ENCODE data around the gene MXD4. TPM values are rescaled to one million over a fixed set of nuclear protein-coding genes. Genes with fewer than 3 reads are reported as not detected.

MXD4 gene
- total RNA-seq, 1 experiment from 2014 or later = 18.9 TPM

DNA sequence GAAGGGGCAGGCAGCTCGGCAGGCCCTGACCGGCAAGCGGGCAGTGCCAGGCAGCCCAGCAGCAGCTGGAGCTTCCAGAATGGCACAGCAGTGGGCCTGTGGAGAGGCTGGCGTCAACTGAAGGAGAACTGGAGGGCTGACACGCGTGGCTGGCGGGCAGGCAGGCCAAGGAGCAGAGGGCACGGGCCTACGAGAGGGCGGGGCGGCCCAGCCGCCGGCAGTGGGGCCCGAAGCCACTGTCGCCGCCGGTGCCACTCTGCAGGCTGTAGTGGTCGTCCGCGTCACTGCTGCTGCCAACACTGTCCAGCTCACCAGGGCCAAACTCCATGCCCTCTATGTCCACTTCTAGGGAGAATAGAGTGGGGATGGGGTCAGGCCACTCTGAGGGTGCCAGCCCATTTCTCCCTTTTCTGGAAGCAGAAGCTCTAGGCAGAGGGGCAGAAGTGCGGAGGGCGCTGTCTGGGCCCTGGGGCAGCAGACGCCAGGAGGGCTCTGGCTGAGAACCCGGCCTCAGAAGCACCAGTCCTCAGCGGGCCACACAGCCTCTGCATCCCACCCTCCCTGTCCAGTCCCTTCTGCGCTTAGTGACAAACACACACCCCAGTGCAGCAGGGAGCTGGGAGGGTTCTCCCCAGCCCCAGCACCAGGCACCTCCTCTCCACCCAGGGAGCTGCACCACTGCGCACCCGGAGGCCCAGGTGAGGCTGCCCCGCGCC is 11.4 kb downstream of the MXD4 start:
- Histone ChIP-seq H3K4me2 (ENCODE audit: low read length) (no peak overlapping the region), H3K9me3 (ENCODE audit: low read length) (no peaks in the 10 kb centered on the region), H3K9ac (ENCODE audit: low read length) (no peak overlapping the region), H4K20me1 (ENCODE audit: low read length) (no peaks in the 10 kb centered on the region), H3K36me3 (ENCODE audit: low read depth, low read length) (no peaks in the 10 kb centered on the region), H3K9me2 (replicated peaks; ENCODE audit: low read length) (no peaks in the 10 kb centered on the region), H3K4me3 (ENCODE audit: low read length) (no peak overlapping the region), H3K4me1 (ENCODE audit: insufficient read depth, low read length) (no peaks in the 10 kb centered on the region), H3K27ac (ENCODE audit: low read length) (no peak overlapping the region), H3K79me2 (ENCODE audit: low read length) (no peaks in the 10 kb centered on the region), H3F3A (ENCODE audit: low read length, unreplicated experiment) (no peaks in the 10 kb centered on the region), H3K27me3 (ENCODE audit: low read length) (no peaks in the 10 kb centered on the region), H2AFZ (ENCODE audit: low read length) (no peak overlapping the region)
- CTCF ChIA-PET = no interaction called here
- intact Hi-C loops (cut with micrococcal nuclease) = no loop called here
- no peak for TF ChIP-seq EZH2phosphoT487 (IDR thresholded peaks at IDR 0.05; ENCODE audit: borderline replicate concordance, low read length)
- TF ChIP-seq EZH2 (IDR thresholded peaks at IDR 0.05; ENCODE audit: low read length, unreplicated experiment) = no peak
- TF ChIP-seq, protein P1, sequence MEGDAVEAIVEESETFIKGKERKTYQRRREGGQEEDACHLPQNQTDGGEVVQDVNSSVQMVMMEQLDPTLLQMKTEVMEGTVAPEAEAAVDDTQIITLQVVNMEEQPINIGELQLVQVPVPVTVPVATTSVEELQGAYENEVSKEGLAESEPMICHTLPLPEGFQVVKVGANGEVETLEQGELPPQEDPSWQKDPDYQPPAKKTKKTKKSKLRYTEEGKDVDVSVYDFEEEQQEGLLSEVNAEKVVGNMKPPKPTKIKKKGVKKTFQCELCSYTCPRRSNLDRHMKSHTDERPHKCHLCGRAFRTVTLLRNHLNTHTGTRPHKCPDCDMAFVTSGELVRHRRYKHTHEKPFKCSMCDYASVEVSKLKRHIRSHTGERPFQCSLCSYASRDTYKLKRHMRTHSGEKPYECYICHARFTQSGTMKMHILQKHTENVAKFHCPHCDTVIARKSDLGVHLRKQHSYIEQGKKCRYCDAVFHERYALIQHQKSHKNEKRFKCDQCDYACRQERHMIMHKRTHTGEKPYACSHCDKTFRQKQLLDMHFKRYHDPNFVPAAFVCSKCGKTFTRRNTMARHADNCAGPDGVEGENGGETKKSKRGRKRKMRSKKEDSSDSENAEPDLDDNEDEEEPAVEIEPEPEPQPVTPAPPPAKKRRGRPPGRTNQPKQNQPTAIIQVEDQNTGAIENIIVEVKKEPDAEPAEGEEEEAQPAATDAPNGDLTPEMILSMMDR (conservative IDR thresholded peaks at IDR 0.05; ENCODE audit: low read depth, low read length) = no peak
- POLR2A ChIA-PET (ENCODE audit: unreplicated experiment) = no interaction called here
- BruUV-seq (replicated peaks) = no TSS peak
- ATAC-seq (no peak), DNase-seq (no peak)

DNA sequence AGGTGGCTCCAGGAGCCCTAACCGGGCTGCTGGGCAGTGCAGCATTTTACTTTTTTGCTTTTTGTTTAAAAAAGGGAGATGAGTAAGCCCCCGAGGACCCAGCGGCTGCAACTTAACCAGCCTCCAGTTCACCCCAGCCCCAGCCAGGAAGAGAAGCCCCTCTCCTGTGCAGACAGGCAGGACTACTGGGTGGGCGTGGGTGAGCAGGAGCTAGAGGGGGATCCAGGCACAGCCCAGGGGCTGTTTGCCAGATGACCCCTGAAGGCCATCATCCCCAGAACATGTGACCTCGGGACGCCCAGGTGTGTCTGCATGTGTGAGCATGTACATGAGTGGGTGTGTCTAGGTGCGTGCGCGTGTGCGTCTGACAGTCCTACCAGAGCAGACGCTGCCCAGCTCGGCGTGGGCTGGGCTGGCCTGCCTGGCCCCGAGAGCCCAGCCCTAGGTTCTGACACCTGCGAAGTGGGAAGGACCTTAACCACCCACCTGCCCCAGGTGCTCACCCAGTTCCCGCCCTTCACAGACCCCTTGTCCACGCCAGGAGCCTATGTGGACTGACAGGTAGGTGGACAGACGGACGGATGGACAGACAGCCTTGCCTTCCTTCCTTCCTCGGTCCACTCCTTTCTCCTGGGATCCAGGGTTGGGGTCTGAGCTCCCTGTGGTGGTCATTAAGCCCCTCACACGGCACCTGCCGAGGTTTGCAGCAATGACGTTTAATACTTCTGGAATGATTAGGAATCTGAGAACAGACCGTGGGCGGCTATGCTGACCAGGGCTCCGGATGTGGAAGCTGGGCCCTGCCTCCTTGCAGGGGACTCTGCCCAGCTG is 12.2 kb downstream of the MXD4 start:
- Histone ChIP-seq H3K4me3 (ENCODE audit: low read length) (no peak overlapping the region), H3K27me3 (ENCODE audit: low read length) (no peaks in the 10 kb centered on the region), H4K20me1 (ENCODE audit: low read length) (no peaks in the 10 kb centered on the region), H3K4me1 (ENCODE audit: insufficient read depth, low read length) (no peaks in the 10 kb centered on the region), H3K9me3 (ENCODE audit: low read length) (no peaks in the 10 kb centered on the region), H3K36me3 (ENCODE audit: low read depth, low read length) (no peaks in the 10 kb centered on the region), H3K27ac (ENCODE audit: low read length) (no peak overlapping the region), H3F3A (ENCODE audit: low read length, unreplicated experiment) (no peaks in the 10 kb centered on the region), H3K9me2 (replicated peaks; ENCODE audit: low read length) (no peaks in the 10 kb centered on the region), H2AFZ (ENCODE audit: low read length) (no peak overlapping the region), H3K9ac (ENCODE audit: low read length) (no peak overlapping the region), H3K79me2 (ENCODE audit: low read length) (no peaks in the 10 kb centered on the region), H3K4me2 (ENCODE audit: low read length) (no peak overlapping the region)
- ATAC-seq (no peak), DNase-seq (no peak)
- CTCF ChIA-PET = no interaction called here
- TF ChIP-seq, protein P1 (conservative IDR thresholded peaks at IDR 0.05; ENCODE audit: low read depth, low read length) = no peak
- TF ChIP-seq EZH2 (IDR thresholded peaks at IDR 0.05; ENCODE audit: low read length, unreplicated experiment) (no peak), EZH2phosphoT487 (IDR thresholded peaks at IDR 0.05; ENCODE audit: borderline replicate concordance, low read length) (no peak)
- intact Hi-C loops (cut with micrococcal nuclease) = no loop called here
- no TSS peak for BruUV-seq (replicated peaks)
- POLR2A ChIA-PET (ENCODE audit: unreplicated experiment) = no interaction called here

DNA sequence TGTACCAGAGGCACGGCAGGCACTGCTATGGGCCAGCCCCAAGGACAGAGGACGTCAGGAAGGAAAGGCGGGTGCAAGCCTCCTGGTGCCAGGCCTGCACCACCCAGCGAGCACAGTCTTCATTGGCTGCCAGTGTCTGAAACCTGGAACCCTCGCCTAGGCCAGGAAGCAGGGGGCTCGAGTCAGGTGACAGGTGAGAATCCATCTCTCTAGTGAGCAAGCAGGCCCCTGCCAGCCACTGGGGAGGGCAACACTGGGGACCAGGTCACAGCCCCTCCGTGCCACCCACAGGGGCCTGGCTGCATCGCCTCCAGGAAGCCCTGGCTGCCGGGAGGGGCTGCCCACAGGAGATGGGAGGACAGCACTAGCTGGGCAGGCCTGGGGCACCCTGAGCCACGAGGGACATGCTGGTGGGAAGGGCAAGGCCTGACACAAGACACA is 13.1 kb downstream of the MXD4 start:
- Histone ChIP-seq H4K20me1 (ENCODE audit: low read length) (no peaks in the 10 kb centered on the region), H3K36me3 (ENCODE audit: low read depth, low read length) (no peaks in the 10 kb centered on the region), H3K27ac (ENCODE audit: low read length) (no peak overlapping the region), H3K4me2 (ENCODE audit: low read length) (no peak overlapping the region), H3K9me3 (ENCODE audit: low read length) (no peaks in the 10 kb centered on the region), H3K4me3 (ENCODE audit: low read length) (no peak overlapping the region), H2AFZ (ENCODE audit: low read length) (no peak overlapping the region), H3K27me3 (ENCODE audit: low read length) (no peaks in the 10 kb centered on the region), H3K9ac (ENCODE audit: low read length) (no peak overlapping the region), H3F3A (ENCODE audit: low read length, unreplicated experiment) (no peaks in the 10 kb centered on the region), H3K79me2 (ENCODE audit: low read length) (no peaks in the 10 kb centered on the region), H3K4me1 (ENCODE audit: insufficient read depth, low read length) (no peaks in the 10 kb centered on the region), H3K9me2 (replicated peaks; ENCODE audit: low read length) (no peaks in the 10 kb centered on the region)
- intact Hi-C loops (cut with micrococcal nuclease) = no loop called here
- no peak for ATAC-seq
- BruUV-seq (replicated peaks) = no TSS peak
- no peak for DNase-seq
- TF ChIP-seq EZH2 (IDR thresholded peaks at IDR 0.05; ENCODE audit: low read length, unreplicated experiment) (no peak), EZH2phosphoT487 (IDR thresholded peaks at IDR 0.05; ENCODE audit: borderline replicate concordance, low read length) (no peak)
- TF ChIP-seq, protein P1 (conservative IDR thresholded peaks at IDR 0.05; ENCODE audit: low read depth, low read length) = no peak
- POLR2A ChIA-PET (ENCODE audit: unreplicated experiment) = no interaction called here
- CTCF ChIA-PET = no interaction called here
